ENCODE data around the gene KCNK7.

Gene KCNK7

GRCh38 chr11:65585396-65586246 is 10.0 kb downstream of the KCNK7 start:
- DNase-seq = no peak

GRCh38 chr11:65584723-65585171 is 10.9 kb downstream of the KCNK7 start:
- DNase-seq = no peak

GRCh38 chr11:65584106-65584505 is 11.5 kb downstream of the KCNK7 start:
- DNase-seq = no peak

- no peak for DNase-seq
Observed at GRCh38 chr11:65583589-65583988, 12.0 kb downstream of the KCNK7 start.

GRCh38 chr11:65581928-65582327 is 13.7 kb downstream of the KCNK7 start:
- DNase-seq = no peak

GRCh38 chr11:65580756-65581155 is 14.8 kb downstream of the KCNK7 start:
- DNase-seq = no peak

GRCh38 chr11:65580031-65580692 is 15.4 kb downstream of the KCNK7 start:
- no peak for DNase-seq

GRCh38 chr11:65579291-65579690 is 16.3 kb downstream of the KCNK7 start:
- no peak for DNase-seq

GRCh38 chr11:65578667-65579066 is 16.9 kb downstream of the KCNK7 start:
- DNase-seq = no peak

- no peak for DNase-seq
Observed at GRCh38 chr11:65578134-65578533, 17.5 kb downstream of the KCNK7 start.

- no peak for DNase-seq
Observed at GRCh38 chr11:65577756-65578109, 17.9 kb downstream of the KCNK7 start.

- DNase-seq = no peak
Observed at GRCh38 chr11:65576867-65577755, 18.5 kb downstream of the KCNK7 start.

GRCh38 chr11:65576232-65576866 is 19.3 kb downstream of the KCNK7 start:
- no peak for DNase-seq

GRCh38 chr11:65575568-65576231 is 19.9 kb downstream of the KCNK7 start, which contains the start of gene EHBP1L1:
TSS of gene EHBP1L1 (plus strand) at chr11:65576053. CDS start at chr11:65576303, 250 bp downstream.
- peak in 2 of 4 experiments; percentile 63 to 77 for DNase-seq

GRCh38 chr11:65574811-65575567 is 20.6 kb downstream of the KCNK7 start:
- peak in 1 of 4 experiments; percentile 43 for DNase-seq

GRCh38 chr11:65574109-65574810 is 21.3 kb downstream of the KCNK7 start:
- DNase-seq = peak; percentile 67 to 81 (median 72)

- no peak for DNase-seq
Observed at GRCh38 chr11:65573391-65574079, 22.1 kb downstream of the KCNK7 start.

GRCh38 chr11:65572356-65573051 is 23.1 kb downstream of the KCNK7 start, which contains the start of gene FAM89B:
TSS of gene FAM89B (plus strand) at chr11:65572538. CDS start at chr11:65572670, 132 bp downstream.
- peak; percentile 39 to 87 (median 69) for DNase-seq

GRCh38 chr11:65571940-65572339 is 23.7 kb downstream of the KCNK7 start:
- no peak for DNase-seq
